Right lobe of liver (tissue), 6 donors: ENCODE data around the gene ATRX. TPM values are rescaled to one million over a fixed set of nuclear protein-coding genes. Genes with fewer than 3 reads are reported as not detected.
"Not testable (repeated sequence)": the region's sequence is repeated elsewhere in the genome, so short reads cannot be mapped to it uniquely, and the experiment has no call there.

Source experiments
- ATAC-seq, 4 donors: fragments of 200-7000 bp; cut with Tn5 transposase; one replicate each; pipeline ENCODE4 v1.9.1; 2020; ENCODE audit warnings: mild to moderate bottlenecking in 4 of 4, moderate library complexity in 4 of 4
- DNase-seq, 3 donors: peaks; one replicate each; pipeline ENCODE4 v3.0.0-alpha.2; 2020
- H3K27ac ChIP-seq, 3 donors: fragments of 200-600 bp; one replicate each; pipeline ENCODE4 v1.8.0; 2022
- H3K27me3 ChIP-seq, 2 donors: fragments of 200-600 bp; one replicate each; pipeline ENCODE4 v1.8.0; 2022
- H3K36me3 ChIP-seq, 4 donors: fragments of 200-600 bp; sonication (generic) in 1 of 4; one replicate each; pipeline versions ENCODE4 v1.5.1 to v1.8.0; 2017 to 2022; ENCODE audit warnings: control low read depth in 1 of 4
- H3K4me1 ChIP-seq, 4 donors: fragments of 200-600 bp; sonication (generic) in 1 of 4; one replicate each; pipeline versions ENCODE4 v1.5.1 to v1.8.0; 2017 to 2022; ENCODE audit warnings: control low read depth in 1 of 4
- H3K4me3 ChIP-seq, 3 donors: fragments of 200-600 bp; one replicate each; pipeline ENCODE4 v1.8.0; 2022
- H3K9me3 ChIP-seq, 4 donors: fragments of 200-600 bp; sonication (generic) in 1 of 4; one replicate each; pipeline versions ENCODE4 v1.5.1 to v1.8.0; 2017 to 2022; ENCODE audit warnings: control low read depth in 1 of 4
- CTCF ChIP-seq, 4 donors: fragments of 200-600 bp in 3 of 4; fragments of 450-650 bp in 1 of 4; IDR thresholded peaks; one replicate each; pipeline versions ENCODE4 v1.5.1 to v1.8.0; 2016 to 2022; ENCODE audit warnings: antibody characterized with exemption in 4 of 4, mild to moderate bottlenecking in 2 of 4
- POLR2A ChIP-seq: fragments of 450-650 bp; IDR thresholded peaks from one replicate; pipeline ENCODE4 v1.6.1; 2017; ENCODE audit warnings: antibody characterized with exemption, mild to moderate bottlenecking
- WGBS: methylation state at CpG from one replicate; pipeline ENCODE4 v1.1.6; 2018; ENCODE audit warnings: low coverage, low lambda C conversion rate; ENCODE audit not compliant: insufficient coverage; ENCODE audit errors: missing lambda C conversion rate; 5-methylcytosine and 5-hydroxymethylcytosine counted together
- intact Hi-C, 2 donors: fragments of 100-400 bp; cut with DNase I; formaldehyde crosslinking; loops; one replicate each; pipeline versions ENCODE4 v1.11.2 to v1.14.1; 2022
- total RNA-seq, 6 experiments: library from RNA; depleted of rRNA in 2 of 6; stranded (reverse); fragments of >200 nt in 2 of 6; fragmentation: NEBNext Ultra II Directional in 3 of 6; extraction: Animal tissue kit (Norgen Biotek cat#: 25700) in 3 of 6; gene quantifications; one replicate each; pipeline versions ENCODE4 v1.1.0 to v1.2.4, GENCODE V29; 2016 to 2023
- donor health status: DM: no; HTN: yes; CAD: no.
- donor health status: DM: no; HTN: no; CAD: no.
- donor health status: DM: no; HTN: no; CAD: no.
- donor health status: DM: no; HTN: yes; CAD: no.
- donor health status: DM: no; HTN: yes; CAD: no.

ATRX gene
- total RNA-seq, 6 experiments from 2014 or later, result 15.9 to 32.2 (median 21.3) TPM

DNA sequence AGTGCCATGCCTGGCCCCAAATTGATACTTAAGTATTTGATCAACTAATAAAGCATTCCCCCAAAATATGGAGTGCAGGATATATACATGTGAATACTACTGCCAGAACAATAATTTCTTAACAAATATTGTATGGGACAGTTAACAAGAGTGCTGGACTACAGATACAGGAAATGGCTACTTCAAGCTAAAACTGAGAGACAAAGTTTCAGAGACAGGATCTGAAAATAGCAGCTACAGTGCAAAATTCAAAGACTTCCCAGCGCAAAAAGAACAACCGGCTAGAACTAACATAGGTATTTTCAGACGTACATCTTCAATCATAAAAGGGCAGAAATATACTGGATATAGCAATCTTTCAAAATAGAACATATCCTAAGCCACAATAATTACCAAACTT, 6.3 kb downstream of the ATRX start:
- TF ChIP-seq CTCF (IDR thresholded peaks at IDR 0.05), result no peak
- no peak for TF ChIP-seq POLR2A
- no peak for DNase-seq
- ATAC-seq, result no peak
- H3K4me3 ChIP-seq, result no peak overlapping the region
- intact Hi-C loops, result no loop called here
- H3K9me3 ChIP-seq, result no peaks in the 10 kb centered on the region
- 39% methylated on average over 3 of the region's 3 CpGs for WGBS
- H3K36me3 ChIP-seq, result no peaks in the 10 kb centered on the region
- no peaks in the 10 kb centered on the region for H3K27me3 ChIP-seq
- no peaks in the 10 kb centered on the region for H3K4me1 ChIP-seq
- H3K27ac ChIP-seq, result no peak overlapping the region

- Histone ChIP-seq H3K4me3 (no peak overlapping the region), H3K27ac (no peak overlapping the region), H3K9me3 (no peaks in the 10 kb centered on the region), H3K36me3 (no peaks in the 10 kb centered on the region), H3K27me3 (no peaks in the 10 kb centered on the region), H3K4me1 (no peaks in the 10 kb centered on the region)
- no peak for TF ChIP-seq CTCF (IDR thresholded peaks at IDR 0.05)
- no peak for TF ChIP-seq POLR2A
- DNase-seq (no peak), ATAC-seq (no peak)
- WGBS, result 43% methylated on average over 2 of the region's 2 CpGs
- intact Hi-C loops, result no loop called here
These were observed 9.4 kb downstream of the ATRX start for GRCh38 chrX:77776659-77777058.

GRCh38 chrX:77771601-77772000, 14.4 kb downstream of the ATRX start:
- intact Hi-C loops, result no loop called here
- Histone ChIP-seq H3K36me3 (no peaks in the 10 kb centered on the region), H3K27ac (no peak overlapping the region), H3K4me3 (no peak overlapping the region), H3K9me3 (no peaks in the 10 kb centered on the region), H3K27me3 (no peaks in the 10 kb centered on the region), H3K4me1 (no peaks in the 10 kb centered on the region)
- DNase-seq (no peak), ATAC-seq (no peak)
- WGBS, result 69% methylated on average over 1 of the region's 1 CpG
- no peak for TF ChIP-seq POLR2A
- no peak for TF ChIP-seq CTCF (IDR thresholded peaks at IDR 0.05)

- WGBS, result 37% methylated on average over 2 of the region's 2 CpGs
These were observed 17.2 kb downstream of the ATRX start for GRCh38 chrX:77768787-77769186.

GRCh38 chrX:77766212-77766611, 19.8 kb downstream of the ATRX start:
- H3K9me3 ChIP-seq, H3K4me3 ChIP-seq, H3K4me1 ChIP-seq, H3K27me3 ChIP-seq, H3K27ac ChIP-seq, intact Hi-C loops, ATAC-seq, DNase-seq, H3K36me3 ChIP-seq: not testable (repeated sequence)
- WGBS, result no CpG with 5 or more reads among the region's 33 CpGs

More at GRCh38 chrX:77768787-77769186, 17.2 kb downstream of the ATRX start:
- Histone ChIP-seq H3K27me3 (no peaks in the 10 kb centered on the region), H3K36me3 (no peaks in the 10 kb centered on the region), H3K9me3 (no peaks in the 10 kb centered on the region), H3K4me3 (no peak overlapping the region), H3K27ac (no peak overlapping the region), H3K4me1 (peaks cover 0 to 7% (median 0%) of the 10 kb centered on the region in 4 donors)
- DNase-seq (no peak), ATAC-seq (no peak)
- no peak for TF ChIP-seq CTCF (IDR thresholded peaks at IDR 0.05)
- TF ChIP-seq POLR2A, result no peak
- intact Hi-C loops, result no loop called here
